Raji (cell line): ENCODE measurements around the gene PLA2G5.

ENCODE experiments used
- POLR2A ChIP-seq: IDR thresholded peaks from 2 replicates; pipeline ENCODE4 v1.6.1; 2011; ENCODE audit warnings: low read depth, low read length, control low read depth; ENCODE audit not compliant: insufficient read depth

Gene PLA2G5

DNA sequence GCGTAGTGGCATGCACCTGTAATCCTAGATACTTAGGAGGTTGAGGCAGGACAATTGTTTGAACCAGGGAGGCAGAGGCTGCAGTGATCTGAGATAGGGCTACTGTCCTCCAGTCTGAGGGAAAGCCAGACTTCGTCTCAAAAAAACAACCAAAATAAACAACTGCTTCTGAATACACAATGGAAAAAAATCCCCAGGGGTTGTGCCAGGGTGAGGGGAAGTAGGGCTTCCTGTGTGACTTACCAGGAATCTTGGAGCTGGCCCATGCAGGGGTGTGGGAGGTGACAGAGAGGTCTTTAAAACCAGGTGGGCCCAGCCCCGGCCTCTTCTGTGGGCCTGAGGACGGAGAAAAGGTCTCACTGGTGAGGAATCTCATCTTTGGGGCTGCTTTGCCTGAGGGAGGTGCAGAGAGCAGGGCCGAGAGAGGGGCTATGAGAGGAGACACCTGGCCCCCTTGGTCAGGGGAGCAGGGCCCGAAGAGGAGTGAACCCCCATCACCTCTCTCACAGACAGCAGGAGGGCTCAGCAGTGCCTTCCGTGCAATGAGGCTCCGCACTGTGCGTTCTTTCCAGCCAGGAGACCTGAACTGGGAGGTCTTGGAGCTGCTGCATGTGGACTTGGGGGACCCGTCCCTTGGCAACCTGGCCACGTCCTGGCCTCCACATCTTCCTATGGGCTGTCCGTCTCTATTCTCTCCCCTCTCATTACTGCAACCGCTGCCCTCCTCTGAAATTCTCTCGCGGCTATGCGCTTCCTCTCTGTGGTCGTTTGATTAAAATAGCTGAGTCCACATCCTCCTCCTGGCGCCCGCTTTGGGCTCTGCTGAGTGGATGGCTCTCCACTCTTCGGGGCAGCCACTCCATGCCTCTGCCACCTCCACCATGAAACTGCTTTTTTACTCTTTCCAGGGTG lies 10.7 kb downstream of the PLA2G5 start:
- TF ChIP-seq POLR2A, result no peak

DNA sequence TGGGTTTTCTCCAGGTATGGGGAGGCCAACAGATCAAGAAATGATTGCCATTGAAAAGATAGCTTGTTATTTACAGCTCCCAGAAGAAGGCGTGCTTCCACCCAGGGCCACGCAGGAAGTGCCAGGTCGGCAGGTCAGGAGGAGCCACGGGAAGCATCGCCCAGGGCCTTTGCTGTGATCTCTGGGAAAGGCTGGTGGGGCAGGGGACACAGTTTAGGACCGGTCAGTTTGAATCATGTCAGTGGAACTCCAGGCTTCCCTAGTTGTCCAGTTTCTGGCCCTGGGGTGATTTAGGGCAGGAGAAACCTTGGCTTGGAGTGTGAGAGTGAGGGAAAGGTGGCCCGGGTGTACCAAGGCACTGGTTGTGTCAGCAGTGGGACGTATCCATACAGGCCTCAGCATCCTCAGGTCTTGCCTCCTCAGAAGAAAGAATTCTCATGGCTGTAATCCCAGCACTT lies 11.4 kb downstream of the PLA2G5 start:
- TF ChIP-seq POLR2A, result no peak

DNA sequence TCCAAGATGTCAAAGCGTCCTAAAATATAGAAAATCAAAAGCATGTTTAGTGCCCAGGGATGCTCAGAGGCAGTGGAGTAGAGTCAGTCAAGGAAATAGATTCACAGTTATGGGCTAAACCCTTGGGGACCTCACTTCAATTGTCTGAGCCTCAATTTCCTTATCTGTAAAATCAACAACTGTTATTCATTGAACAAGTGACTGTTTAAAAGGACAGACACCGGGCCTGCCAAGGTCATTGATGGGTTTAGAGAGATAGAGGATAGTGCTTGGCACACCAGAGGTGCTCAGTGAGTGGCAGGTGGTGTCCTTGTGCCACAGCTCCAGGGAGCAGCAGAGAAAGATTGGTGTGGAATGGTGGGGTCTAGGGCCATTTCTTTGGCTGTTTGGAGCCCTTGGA lies 12.8 kb downstream of the PLA2G5 start:
- TF ChIP-seq POLR2A, result no peak

- TF ChIP-seq POLR2A, result no peak
Measured at GRCh38 chr1:20083178-20083944, 13.4 kb downstream of the PLA2G5 start.

GRCh38 chr1:20086800-20087199 lies 16.8 kb downstream of the PLA2G5 start:
- TF ChIP-seq POLR2A, result no peak

DNA sequence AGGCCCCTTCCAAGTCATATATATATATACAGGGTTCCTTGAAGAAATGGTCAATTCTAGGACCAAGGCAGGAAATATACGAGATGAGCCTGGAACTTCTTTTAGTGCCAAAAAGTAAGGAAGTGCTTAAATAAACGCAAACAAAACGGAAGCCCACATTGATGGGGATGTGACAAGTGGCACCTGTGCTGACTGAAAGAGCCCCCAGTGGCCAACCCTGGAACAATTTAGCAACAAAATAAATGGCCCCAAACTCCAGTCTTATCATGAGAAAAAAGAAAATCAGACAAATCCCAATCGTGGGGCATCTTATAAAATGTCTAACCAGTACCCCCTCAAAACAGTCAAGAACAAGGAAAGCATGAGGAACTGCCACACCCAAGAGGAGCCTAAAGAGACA lies 17.7 kb downstream of the PLA2G5 start:
- TF ChIP-seq POLR2A, result no peak

DNA sequence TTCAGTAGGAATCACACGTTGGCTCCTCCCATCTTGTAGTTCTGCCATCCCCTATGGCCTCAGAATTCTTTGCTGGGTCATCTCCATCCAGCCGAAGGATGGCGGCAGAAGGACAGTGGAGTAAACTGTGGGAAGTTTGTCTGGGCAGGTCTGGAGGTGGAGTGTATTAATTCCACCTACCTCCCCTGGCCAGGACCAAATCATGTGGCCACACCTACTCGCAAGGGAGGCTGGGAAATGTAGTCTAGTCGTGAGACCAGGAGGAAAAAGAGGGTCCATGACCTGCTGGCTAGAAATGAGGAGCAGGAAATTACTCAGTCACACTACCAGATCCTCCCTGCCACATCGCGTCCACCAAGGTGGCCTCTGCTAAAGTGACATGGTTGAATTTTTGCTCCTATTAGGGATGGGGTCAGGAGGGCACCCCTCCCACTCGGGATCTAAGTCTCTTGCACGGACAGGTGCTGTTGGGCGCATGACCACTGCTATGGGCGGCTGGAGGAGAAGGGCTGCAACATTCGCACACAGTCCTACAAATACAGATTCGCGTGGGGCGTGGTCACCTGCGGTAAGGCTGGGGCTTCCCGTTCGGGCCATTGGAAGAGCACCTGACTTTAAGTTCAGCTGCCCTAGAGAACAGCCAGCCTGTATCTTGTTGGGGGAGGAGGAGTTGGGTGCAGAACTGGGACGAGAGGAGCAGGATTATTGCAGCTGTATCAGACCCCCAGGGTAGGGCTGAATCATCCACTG lies 19.5 kb downstream of the PLA2G5 start:
- no peak for TF ChIP-seq POLR2A

- TF ChIP-seq POLR2A, result no peak
Measured at GRCh38 chr1:20090119-20090518, 20.1 kb downstream of the PLA2G5 start.

- TF ChIP-seq POLR2A, result no peak
Measured at GRCh38 chr1:20090641-20091040, 20.6 kb downstream of the PLA2G5 start.

DNA sequence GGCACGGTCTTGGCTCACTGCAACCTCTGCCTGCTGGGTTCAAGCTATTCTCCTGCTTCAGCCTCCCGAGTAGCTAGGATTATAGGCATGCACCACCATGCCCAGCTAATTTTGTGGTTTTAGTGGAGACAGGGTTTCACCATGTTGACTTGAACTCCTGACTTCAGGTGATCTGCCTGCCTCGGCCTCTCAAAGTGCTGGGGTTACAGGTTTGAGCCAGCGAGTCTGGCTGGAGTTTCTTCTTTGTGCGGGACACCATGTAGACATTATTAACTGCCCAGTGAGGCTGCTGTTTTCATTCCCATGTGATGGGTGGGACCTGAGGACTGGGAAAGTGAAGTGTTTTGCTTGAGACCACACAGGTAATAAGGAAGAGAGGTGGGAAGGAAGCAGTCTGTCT lies 23.3 kb downstream of the PLA2G5 start:
- no peak for TF ChIP-seq POLR2A

DNA sequence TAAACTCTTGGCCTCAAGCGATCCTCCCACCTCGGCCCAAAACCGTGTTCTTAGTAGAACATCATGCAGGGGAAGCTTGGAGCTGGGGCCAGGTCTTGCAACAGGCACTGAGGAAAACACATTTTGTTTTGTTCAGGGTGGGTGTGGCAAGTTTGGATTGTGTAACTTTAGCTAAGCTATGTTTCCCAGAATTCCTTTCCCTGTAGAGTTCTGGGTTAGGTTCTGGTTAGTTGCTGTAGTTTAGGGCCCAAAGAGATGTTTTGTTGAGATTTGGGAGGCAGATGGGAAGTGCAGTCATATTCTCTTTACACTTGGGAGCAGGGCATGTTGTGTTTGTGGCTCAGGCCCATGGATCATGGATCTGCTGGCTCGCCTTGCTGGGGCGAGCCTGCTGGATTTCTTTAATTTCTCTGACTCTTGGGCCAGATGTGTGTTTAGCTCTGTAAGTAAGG lies 24.0 kb downstream of the PLA2G5 start:
- no peak for TF ChIP-seq POLR2A

- no peak for TF ChIP-seq POLR2A
Measured at GRCh38 chr1:20095564-20096434, 25.8 kb downstream of the PLA2G5 start.

- TF ChIP-seq POLR2A, result no peak
Measured at GRCh38 chr1:20096840-20097447, 26.9 kb downstream of the PLA2G5 start.

DNA sequence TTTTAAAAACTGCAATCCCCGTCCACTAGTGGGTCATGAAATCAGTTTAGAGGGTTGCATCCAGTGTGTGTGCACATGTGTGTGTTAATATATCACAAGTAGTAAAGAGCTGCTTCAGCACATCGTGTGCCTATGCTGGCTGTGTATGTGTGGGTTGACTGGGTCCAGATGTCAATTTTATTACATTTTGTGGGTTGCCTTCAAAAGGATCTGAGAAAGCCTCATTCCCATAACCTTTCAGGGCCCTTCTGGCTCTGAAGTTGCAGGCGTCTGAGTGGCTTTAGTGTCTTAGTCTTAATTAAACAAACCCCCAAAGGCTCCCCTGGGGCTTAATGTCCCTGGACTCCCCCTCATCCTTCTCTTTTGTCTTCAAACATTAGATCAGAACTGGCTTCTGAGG lies 29.5 kb downstream of the PLA2G5 start:
- no peak for TF ChIP-seq POLR2A
